OCI-LY3 (cell line): ENCODE data around the gene LAMB3.

Experiments
- EZH2phosphoT487 ChIP-seq: fragments of 200-600 bp; shearing (Covaris generic); IDR thresholded peaks from 2 replicates; pipeline ENCODE4 v1.6.1; 2018; ENCODE audit warnings: antibody characterized with exemption, mixed run types, low read depth
- TF ChIP-seq, protein P1 (sequence below): fragments of 200-600, 300-600 bp; sonication (generic); IDR thresholded peaks from 2 replicates; pipeline ENCODE4 v1.5.1; 2014; ENCODE audit warnings: antibody characterized with exemption, low read length, low read depth

DNA sequence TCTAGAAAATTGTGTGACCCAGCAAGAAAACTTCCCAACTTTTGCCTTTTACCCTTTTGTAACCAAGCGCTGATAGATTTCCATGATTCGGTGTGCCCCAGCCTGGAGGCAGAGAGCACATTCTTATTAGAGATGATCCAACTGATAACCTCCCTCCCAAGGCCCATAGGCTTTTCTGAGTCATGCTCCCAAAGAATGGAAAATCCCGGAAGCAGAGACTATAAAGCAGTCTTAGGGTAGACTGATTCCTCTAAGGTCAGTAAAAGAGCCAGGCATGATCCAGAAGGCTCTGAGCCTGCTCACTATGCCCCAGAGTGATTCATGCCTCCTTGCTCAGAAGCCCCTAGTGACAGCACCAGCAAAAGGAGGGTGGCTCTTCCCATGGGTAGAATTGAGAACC lies 64.4 kb downstream of the LAMB3 start:
- TF ChIP-seq, protein P1, sequence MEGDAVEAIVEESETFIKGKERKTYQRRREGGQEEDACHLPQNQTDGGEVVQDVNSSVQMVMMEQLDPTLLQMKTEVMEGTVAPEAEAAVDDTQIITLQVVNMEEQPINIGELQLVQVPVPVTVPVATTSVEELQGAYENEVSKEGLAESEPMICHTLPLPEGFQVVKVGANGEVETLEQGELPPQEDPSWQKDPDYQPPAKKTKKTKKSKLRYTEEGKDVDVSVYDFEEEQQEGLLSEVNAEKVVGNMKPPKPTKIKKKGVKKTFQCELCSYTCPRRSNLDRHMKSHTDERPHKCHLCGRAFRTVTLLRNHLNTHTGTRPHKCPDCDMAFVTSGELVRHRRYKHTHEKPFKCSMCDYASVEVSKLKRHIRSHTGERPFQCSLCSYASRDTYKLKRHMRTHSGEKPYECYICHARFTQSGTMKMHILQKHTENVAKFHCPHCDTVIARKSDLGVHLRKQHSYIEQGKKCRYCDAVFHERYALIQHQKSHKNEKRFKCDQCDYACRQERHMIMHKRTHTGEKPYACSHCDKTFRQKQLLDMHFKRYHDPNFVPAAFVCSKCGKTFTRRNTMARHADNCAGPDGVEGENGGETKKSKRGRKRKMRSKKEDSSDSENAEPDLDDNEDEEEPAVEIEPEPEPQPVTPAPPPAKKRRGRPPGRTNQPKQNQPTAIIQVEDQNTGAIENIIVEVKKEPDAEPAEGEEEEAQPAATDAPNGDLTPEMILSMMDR: no peak
- TF ChIP-seq EZH2phosphoT487: no peak
